Epithelial cell of esophagus (primary cell): ENCODE measurements around the gene CORO2B.

Experiments
- DNase-seq: peaks from one replicate; pipeline ENCODE4 v3.0.0; 2010; ENCODE audit warnings: low read depth
- H3K4me3 ChIP-seq: 2 replicates; pipeline ENCODE4 v1.5.1; 2011; ENCODE audit warnings: mild to moderate bottlenecking, low read length, control low read depth
- TF ChIP-seq, protein P1 (sequence below): IDR thresholded peaks from 2 replicates; pipeline ENCODE4 v1.5.1; 2011; ENCODE audit warnings: low read depth, mild to moderate bottlenecking, low read length, control low read depth, inconsistent platforms; ENCODE audit not compliant: insufficient read depth; ENCODE audit errors: missing control alignments

The CORO2B gene

DNA sequence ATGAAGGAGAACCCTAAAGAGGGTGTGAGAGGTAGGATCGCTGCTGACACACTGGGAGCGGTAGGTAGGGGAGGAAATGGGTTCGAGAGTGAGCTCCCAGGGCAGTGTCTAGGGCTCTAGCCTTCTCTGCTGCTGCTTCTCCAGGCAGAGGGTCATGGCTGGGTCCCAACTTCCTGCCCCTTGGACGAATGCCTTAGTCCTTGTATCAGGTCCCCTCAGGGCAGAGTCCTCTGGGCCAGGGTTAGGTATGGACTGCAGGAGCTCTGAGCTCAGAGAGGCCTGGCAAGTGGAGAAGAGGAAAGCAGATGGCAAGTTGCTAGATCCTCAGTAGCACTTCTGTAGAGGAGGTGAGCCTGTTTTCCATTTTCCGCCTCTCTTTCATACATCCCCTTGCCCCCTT, 2.9 kb downstream of the CORO2B start:
- TF ChIP-seq, protein P1, sequence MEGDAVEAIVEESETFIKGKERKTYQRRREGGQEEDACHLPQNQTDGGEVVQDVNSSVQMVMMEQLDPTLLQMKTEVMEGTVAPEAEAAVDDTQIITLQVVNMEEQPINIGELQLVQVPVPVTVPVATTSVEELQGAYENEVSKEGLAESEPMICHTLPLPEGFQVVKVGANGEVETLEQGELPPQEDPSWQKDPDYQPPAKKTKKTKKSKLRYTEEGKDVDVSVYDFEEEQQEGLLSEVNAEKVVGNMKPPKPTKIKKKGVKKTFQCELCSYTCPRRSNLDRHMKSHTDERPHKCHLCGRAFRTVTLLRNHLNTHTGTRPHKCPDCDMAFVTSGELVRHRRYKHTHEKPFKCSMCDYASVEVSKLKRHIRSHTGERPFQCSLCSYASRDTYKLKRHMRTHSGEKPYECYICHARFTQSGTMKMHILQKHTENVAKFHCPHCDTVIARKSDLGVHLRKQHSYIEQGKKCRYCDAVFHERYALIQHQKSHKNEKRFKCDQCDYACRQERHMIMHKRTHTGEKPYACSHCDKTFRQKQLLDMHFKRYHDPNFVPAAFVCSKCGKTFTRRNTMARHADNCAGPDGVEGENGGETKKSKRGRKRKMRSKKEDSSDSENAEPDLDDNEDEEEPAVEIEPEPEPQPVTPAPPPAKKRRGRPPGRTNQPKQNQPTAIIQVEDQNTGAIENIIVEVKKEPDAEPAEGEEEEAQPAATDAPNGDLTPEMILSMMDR = no peak
- no peak for DNase-seq
- no peak overlapping the region for H3K4me3 ChIP-seq

DNA sequence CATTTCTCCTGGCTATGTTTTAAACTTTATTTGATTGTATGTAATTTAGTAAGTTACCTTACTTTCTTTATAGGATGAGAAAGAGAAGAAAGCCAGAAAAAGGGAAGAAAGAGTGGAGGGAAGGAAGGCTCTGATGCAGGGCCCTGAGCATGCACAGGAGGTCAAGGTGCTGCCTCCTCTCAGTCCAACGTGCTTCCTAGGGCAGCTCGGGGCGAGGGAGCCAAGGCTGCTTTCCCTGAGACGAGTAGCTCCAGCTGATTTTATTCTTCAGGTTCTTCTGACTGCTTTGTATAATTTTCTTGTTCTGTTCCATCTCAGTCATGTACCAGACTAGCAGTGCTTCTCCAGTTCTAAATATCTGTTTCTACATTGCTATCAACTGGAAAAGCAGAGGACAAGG, 3.4 kb downstream of the CORO2B start:
- no peak for DNase-seq
- no peak overlapping the region for H3K4me3 ChIP-seq
- TF ChIP-seq, protein P1 = no peak

DNA sequence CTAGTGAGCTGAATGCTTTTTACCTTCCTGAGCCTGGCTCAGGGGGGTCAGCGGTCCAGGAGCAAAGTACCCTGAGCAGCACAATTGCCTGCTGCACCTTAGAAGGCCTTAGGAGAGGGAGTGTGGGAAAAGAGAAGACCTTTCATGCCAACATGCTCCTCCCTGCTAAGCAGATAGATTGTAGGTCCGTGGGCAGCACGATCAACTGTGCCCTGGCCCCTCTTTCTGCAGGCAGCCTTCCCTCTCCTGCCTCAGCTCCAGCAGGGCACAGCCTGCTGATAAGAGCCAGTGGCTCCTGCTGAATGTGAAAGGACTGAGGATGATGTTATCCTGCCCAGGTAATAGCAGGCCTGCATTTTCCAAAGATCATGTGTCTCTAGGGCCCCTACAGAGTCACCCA, 4.1 kb downstream of the CORO2B start:
- TF ChIP-seq, protein P1 = no peak
- H3K4me3 ChIP-seq = no peak overlapping the region
- DNase-seq = no peak

DNA sequence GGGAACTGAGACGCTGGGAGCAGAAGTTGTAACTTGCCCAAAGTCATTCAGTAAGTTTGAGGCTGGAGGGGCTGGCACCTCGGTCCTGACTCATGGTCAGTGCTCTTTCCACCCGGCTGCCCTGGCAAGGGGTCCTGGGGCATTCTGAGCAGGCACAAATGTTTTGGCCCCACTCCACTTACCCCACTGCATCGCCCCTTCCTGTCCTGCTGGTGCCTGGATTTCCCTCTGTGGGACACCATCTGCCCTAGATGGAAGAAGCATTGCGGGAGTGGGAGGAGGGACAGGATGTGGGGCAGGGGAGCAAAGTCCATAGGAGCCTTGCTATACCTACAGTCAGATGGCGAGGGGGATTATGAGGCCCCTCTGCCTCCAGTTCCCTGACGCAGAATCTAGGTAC, 4.5 kb downstream of the CORO2B start:
- DNase-seq = no peak
- TF ChIP-seq, protein P1 = no peak
- H3K4me3 ChIP-seq = no peak overlapping the region

DNA sequence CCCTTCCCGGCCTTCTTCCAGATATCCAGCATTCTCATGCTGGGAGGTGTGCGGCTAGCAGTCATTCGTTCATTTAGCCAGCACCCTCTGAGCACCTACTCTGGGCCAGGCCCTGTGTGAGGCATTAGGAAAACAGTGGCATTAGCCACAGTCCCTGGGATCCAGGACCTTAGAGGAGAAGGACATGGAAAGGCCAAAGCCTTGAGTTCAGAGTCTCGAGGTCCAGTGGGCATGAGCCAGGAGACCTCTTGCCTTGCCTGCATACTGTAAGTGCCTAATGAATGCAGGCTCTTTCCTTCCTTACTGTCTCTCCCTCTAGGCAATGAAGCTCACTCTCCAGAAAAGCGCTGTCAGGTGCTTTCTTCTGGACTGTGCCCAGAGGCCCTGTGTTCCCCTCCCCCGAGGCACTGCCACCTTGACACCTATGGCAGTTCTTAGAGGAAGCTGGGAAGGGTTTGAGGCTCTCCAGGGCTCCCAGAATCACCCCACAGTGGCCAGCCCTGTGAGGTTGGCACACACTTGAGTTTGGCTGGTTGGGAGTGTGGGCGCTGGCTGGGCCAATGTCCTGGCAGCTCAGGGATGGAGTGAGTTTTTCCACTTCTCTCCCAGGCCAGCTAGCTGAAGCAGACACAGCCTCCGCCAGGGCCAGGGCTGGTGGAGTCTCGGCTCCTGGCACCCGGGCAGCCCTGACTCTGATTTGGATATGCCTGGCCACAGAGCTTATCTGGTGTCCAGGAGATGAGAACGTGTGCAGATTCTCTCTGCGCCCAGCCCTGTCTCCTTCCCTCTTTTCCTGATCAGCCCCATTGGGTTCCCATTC, 5.4 kb downstream of the CORO2B start:
- TF ChIP-seq, protein P1 = no peak
- no peak overlapping the region for H3K4me3 ChIP-seq
- DNase-seq = no peak

DNA sequence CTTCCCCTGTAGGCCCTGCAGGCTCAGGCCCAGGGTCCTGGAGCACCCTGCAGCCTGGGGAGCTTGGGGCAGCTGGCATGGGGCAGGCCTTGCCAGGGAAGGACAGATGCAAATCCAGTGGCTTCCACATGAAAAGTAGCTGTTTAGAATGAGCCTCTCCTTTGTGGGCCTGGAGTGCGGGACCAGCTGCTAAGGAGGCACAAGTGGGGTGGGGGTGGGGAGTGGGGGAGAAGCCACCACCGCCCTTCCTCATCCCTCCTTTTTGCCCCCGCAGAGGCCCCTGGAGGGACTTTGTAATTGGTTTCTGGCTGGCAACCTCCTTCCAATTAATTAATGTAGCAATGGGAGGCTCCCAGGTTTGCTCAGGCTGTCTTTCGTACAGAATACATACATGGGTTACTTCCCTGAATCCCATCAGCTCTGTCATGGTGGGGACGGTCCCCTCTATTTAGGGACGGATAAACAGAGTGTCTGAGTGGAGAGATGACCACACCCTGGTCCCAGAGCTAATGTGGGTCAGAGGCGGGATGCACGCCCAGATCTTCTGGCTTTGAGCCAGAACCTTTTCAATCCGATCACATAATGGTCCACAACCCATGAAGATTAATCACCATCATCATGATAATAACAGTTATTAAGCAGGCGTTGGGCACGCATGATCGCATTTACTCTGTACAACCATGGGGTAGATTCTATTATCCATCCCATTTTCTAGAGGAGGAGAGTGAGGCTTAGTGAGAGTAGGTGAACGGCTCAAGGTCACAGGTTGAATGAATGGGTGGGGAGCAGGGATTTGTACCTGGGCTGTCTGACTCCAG, 6.2 kb downstream of the CORO2B start:
- no peak overlapping the region for H3K4me3 ChIP-seq
- no peak for DNase-seq
- TF ChIP-seq, protein P1 = no peak
